ENCODE measurements around the gene CAPN14. TPM values are rescaled to one million over a fixed set of nuclear protein-coding genes. Genes with fewer than 3 reads are reported as not detected.

The CAPN14 gene
- total RNA-seq, 1 donor from 2014 or later = 0.27 TPM

- no peaks in the 10 kb centered on the region for H3K27me3 ChIP-seq (ENCODE audit: low read depth)
- H3K27ac ChIP-seq (replicated peaks) = no peak overlapping the region
- no peaks in the 10 kb centered on the region for H3K36me3 ChIP-seq
- no peak for DNase-seq
- no peak for TF ChIP-seq CTCF (IDR thresholded peaks at IDR 0.05; ENCODE audit: borderline replicate concordance)
- intact Hi-C loops (cut with micrococcal nuclease) = no loop called here
- H3K4me1 ChIP-seq = peaks cover 24% of the 10 kb centered on the region
- H3K9me3 ChIP-seq (replicated peaks) = no peaks in the 10 kb centered on the region
- H3K4me3 ChIP-seq = no peak overlapping the region
Observed at GRCh38 chr2:31199206-31199605, 18.1 kb downstream of the CAPN14 start.

- H3K4me1 ChIP-seq = peaks cover 8% of the 10 kb centered on the region
- intact Hi-C loops (cut with micrococcal nuclease) = no loop called here
- no peaks in the 10 kb centered on the region for H3K27me3 ChIP-seq (ENCODE audit: low read depth)
- H3K27ac ChIP-seq (replicated peaks) = no peak overlapping the region
- H3K9me3 ChIP-seq (replicated peaks) = no peaks in the 10 kb centered on the region
- DNase-seq = no peak
- H3K36me3 ChIP-seq = no peaks in the 10 kb centered on the region
- H3K4me3 ChIP-seq = no peak overlapping the region
- no peak for TF ChIP-seq CTCF (IDR thresholded peaks at IDR 0.05; ENCODE audit: borderline replicate concordance)
Observed at GRCh38 chr2:31197669-31198068, 19.6 kb downstream of the CAPN14 start.

GRCh38 chr2:31197166-31197565, 20.1 kb downstream of the CAPN14 start:
- no peak for TF ChIP-seq CTCF (IDR thresholded peaks at IDR 0.05; ENCODE audit: borderline replicate concordance)
- Histone ChIP-seq H3K36me3 (no peaks in the 10 kb centered on the region), H3K27me3 (ENCODE audit: low read depth) (no peaks in the 10 kb centered on the region), H3K4me1 (peaks cover 3% of the 10 kb centered on the region), H3K9me3 (replicated peaks) (no peaks in the 10 kb centered on the region), H3K4me3 (no peak overlapping the region), H3K27ac (replicated peaks) (no peak overlapping the region)
- DNase-seq = no peak
- intact Hi-C loops (cut with micrococcal nuclease) = no loop called here

- no peak for DNase-seq
- H3K27ac ChIP-seq (replicated peaks) = no peak overlapping the region
- TF ChIP-seq CTCF (IDR thresholded peaks at IDR 0.05; ENCODE audit: borderline replicate concordance) = no peak
- no peak overlapping the region for H3K4me3 ChIP-seq
- no peaks in the 10 kb centered on the region for H3K9me3 ChIP-seq (replicated peaks)
- H3K4me1 ChIP-seq = no peaks in the 10 kb centered on the region
- no peaks in the 10 kb centered on the region for H3K36me3 ChIP-seq
- intact Hi-C loops (cut with micrococcal nuclease) = no loop called here
- no peaks in the 10 kb centered on the region for H3K27me3 ChIP-seq (ENCODE audit: low read depth)
Observed at GRCh38 chr2:31196622-31197021, 20.7 kb downstream of the CAPN14 start.

GRCh38 chr2:31193806-31194205, 23.5 kb downstream of the CAPN14 start:
- H3K4me3 ChIP-seq = no peak overlapping the region
- H3K27me3 ChIP-seq (ENCODE audit: low read depth) = no peaks in the 10 kb centered on the region
- H3K4me1 ChIP-seq = no peaks in the 10 kb centered on the region
- no peak overlapping the region for H3K27ac ChIP-seq (replicated peaks)
- H3K9me3 ChIP-seq (replicated peaks) = no peaks in the 10 kb centered on the region
- no peaks in the 10 kb centered on the region for H3K36me3 ChIP-seq
- DNase-seq = no peak
- intact Hi-C loops (cut with micrococcal nuclease) = no loop called here
- no peak for TF ChIP-seq CTCF (IDR thresholded peaks at IDR 0.05; ENCODE audit: borderline replicate concordance)
